Thoracic aorta endothelial cell (primary cell): Measurements from ENCODE around the gene RPUSD1. TPM values are rescaled to one million over a fixed set of nuclear protein-coding genes. Genes with fewer than 3 reads are reported as not detected.

Experiments
- small RNA-seq: library from RNA; depleted of rRNA; stranded (forward); fragments of <200 nt; gene quantifications from one replicate; pipeline ENCODE3, GENCODE V24; 2012
- total RNA-seq: library from RNA; depleted of rRNA; stranded (reverse); fragments of >200 nt; gene quantifications from 2 replicates; pipeline ENCODE4 v1.2.3, GENCODE V29; 2012

RPUSD1 gene, protein sequence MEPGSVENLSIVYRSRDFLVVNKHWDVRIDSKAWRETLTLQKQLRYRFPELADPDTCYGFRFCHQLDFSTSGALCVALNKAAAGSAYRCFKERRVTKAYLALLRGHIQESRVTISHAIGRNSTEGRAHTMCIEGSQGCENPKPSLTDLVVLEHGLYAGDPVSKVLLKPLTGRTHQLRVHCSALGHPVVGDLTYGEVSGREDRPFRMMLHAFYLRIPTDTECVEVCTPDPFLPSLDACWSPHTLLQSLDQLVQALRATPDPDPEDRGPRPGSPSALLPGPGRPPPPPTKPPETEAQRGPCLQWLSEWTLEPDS
- total RNA-seq, result 31.8 and 38.6 TPM in 2 replicates

GRCh38 chr16:787978-788398 is at the start of gene RPUSD1:
Gene RPUSD1 (minus strand): TSS chr16:788381. CDS start chr16:787737, 644 bp downstream.

GRCh38 chr16:799948-800833 is 12.0 kb upstream of the RPUSD1 start, which contains the start of gene GNG13:
Gene GNG13 (minus strand): TSS chr16:800734. CDS start chr16:799077, 1,657 bp downstream.

DNA sequence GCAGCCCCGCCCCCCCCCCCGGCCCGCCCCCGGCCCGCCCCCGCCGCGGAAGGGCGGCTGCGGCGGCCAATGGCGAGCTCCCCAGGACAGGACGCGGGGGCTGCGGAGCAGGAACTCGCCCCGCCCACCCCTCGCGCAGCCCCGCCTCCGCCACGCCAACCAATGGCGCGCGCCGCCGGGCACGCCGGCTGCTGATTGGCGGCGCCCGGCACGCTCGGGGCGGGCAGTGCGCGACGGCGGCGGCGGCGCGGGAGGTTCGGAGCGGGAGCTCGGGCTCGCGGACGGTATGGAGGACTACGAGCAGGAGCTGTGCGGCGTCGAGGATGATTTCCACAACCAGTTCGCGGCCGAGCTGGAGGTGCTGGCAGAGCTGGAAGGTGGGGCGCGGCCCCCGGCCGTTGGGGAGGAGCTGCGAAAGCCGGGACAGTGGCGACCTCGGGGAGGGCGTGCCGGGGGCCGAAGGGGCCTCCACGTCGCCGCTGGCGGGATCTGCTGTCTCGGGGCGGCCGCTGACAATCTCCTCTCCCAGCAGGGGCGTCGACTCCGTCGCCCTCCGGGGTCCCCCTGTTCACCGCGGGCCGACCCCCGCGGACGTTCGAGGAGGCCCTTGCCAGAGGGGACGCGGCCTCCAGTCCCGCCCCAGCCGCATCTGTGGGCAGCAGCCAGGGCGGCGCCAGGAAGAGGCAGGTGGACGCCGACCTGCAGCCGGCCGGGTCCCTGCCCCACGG is 382 bp upstream of the RPUSD1 start, which contains the start of gene CHTF18:
TSS of gene CHTF18 (plus strand) at position 222 of the 728 bp plus-strand sequence. CDS start at position 287, 65 bp downstream.

GRCh38 chr16:760545-761343 is 27.4 kb downstream of the RPUSD1 start, which contains the start of gene MSLN:
Gene MSLN (plus strand): TSS chr16:760734. CDS start chr16:762681, 1,947 bp downstream.

GRCh38 chr16:740764-741505 is 47.2 kb downstream of the RPUSD1 start, which contains the start of gene CIAO3:
Gene CIAO3 (minus strand): TSS chr16:740997. CDS start chr16:740985, 12 bp downstream.

Small RNAs within 50 kb of the gene (small RNA-seq; reads per million reads assigned to genes)
- not detected for gene MIR662

Other genes starting within 250 kb of the RPUSD1 start
- 0.07 TPM in 1 of 2 replicates, not detected in the other for gene PRR35, start 228.0 kb downstream of the RPUSD1 start, total RNA-seq
- gene NHLRC4, start 221.4 kb downstream of the RPUSD1 start, total RNA-seq, result 0.86 and 1.1 TPM in 2 replicates
- 24.9 and 30.7 TPM in 2 replicates for gene PIGQ, start 218.4 kb downstream of the RPUSD1 start, total RNA-seq
- 11.2 and 13.9 TPM in 2 replicates for gene RAB40C, start 198.3 kb downstream of the RPUSD1 start, total RNA-seq
- 0.13 and 0.22 TPM in 2 replicates for gene WFIKKN1, start 157.4 kb downstream of the RPUSD1 start, total RNA-seq
- gene METTL26, start 152.1 kb downstream of the RPUSD1 start, total RNA-seq, result 87.8 and 119 TPM in 2 replicates
- gene MCRIP2, start 146.6 kb downstream of the RPUSD1 start, total RNA-seq, result 14.1 TPM in 2 replicates
- 14.6 and 26.4 TPM in 2 replicates for gene WDR90, start 139.0 kb downstream of the RPUSD1 start, total RNA-seq
- gene RHOT2, start 120.2 kb downstream of the RPUSD1 start, total RNA-seq, result 42.6 and 43.9 TPM in 2 replicates
- gene RHBDL1, start 112.7 kb downstream of the RPUSD1 start, total RNA-seq, result 0.27 and 0.29 TPM in 2 replicates
- 77.6 and 98.1 TPM in 2 replicates for gene STUB1, start 108.0 kb downstream of the RPUSD1 start, total RNA-seq
- gene JMJD8, start 104.0 kb downstream of the RPUSD1 start, total RNA-seq, result 34.8 and 47.0 TPM in 2 replicates
- gene WDR24, start 98.0 kb downstream of the RPUSD1 start, total RNA-seq, result 6.4 and 8.0 TPM in 2 replicates
- gene FBXL16, start 82.6 kb downstream of the RPUSD1 start, total RNA-seq, result 0.65 and 0.66 TPM in 2 replicates
- 9.4 and 18.7 TPM in 2 replicates for gene METRN, start 73.3 kb downstream of the RPUSD1 start, total RNA-seq
- gene ANTKMT, start 67.2 kb downstream of the RPUSD1 start, total RNA-seq, result 23.0 and 32.0 TPM in 2 replicates
- gene CCDC78, start 61.9 kb downstream of the RPUSD1 start, total RNA-seq, result 0.93 and 1.0 TPM in 2 replicates
- 5.6 and 7.7 TPM in 2 replicates for gene HAGHL, start 61.3 kb downstream of the RPUSD1 start, total RNA-seq
- 24.5 and 28.3 TPM in 2 replicates for gene CIAO3, start 47.4 kb downstream of the RPUSD1 start, total RNA-seq
- not detected in 2 replicates for gene MSLN, start 27.6 kb downstream of the RPUSD1 start, total RNA-seq
- 22.1 and 49.1 TPM in 2 replicates for gene CHTF18, start 239 bp upstream of the RPUSD1 start, total RNA-seq
- gene GNG13, start 12.4 kb upstream of the RPUSD1 start, total RNA-seq, result not detected in 2 replicates
- gene LMF1, start 182.6 kb upstream of the RPUSD1 start, total RNA-seq, result 7.7 and 13.4 TPM in 2 replicates
- 0.29 and 0.40 TPM in 2 replicates for gene SOX8, start 193.4 kb upstream of the RPUSD1 start, total RNA-seq